PFSK-1 (cell line): ENCODE measurements around the gene LZTR1.

Experiments
- FOXP2 ChIP-seq: optimal IDR thresholded peaks from 2 replicates; pipeline ENCODE3; 2011; ENCODE audit warnings: borderline replicate concordance, control low read depth, inconsistent platforms; ENCODE audit not compliant: insufficient read depth; ENCODE audit errors: extremely low read length, extremely low read depth
- POLR2AphosphoS5 ChIP-seq: IDR thresholded peaks from 2 replicates; pipeline ENCODE4 v1.6.1; 2012; ENCODE audit warnings: low read depth, mild to moderate bottlenecking, control low read depth, low read length, moderate library complexity
- SIN3A ChIP-seq: IDR thresholded peaks from 2 replicates; pipeline ENCODE4 v1.6.1; 2012; ENCODE audit warnings: mild to moderate bottlenecking, low read length, moderate library complexity, borderline replicate concordance; ENCODE audit not compliant: insufficient read depth
- TAF1 ChIP-seq: IDR thresholded peaks from 2 replicates; pipeline ENCODE4 v1.6.1; 2012; ENCODE audit warnings: low read length, control low read depth, borderline replicate concordance; ENCODE audit not compliant: insufficient read depth
- TF ChIP-seq, protein P1 (sequence below), 2 experiments: IDR thresholded peaks; 2 replicates each; pipeline versions ENCODE4 v1.6.1 to v1.8.0; 2011 to 2012; ENCODE audit warnings: low read depth in 2 of 2, low read length in 2 of 2, control low read depth in 1 of 2, inconsistent platforms in 1 of 2, mild to moderate bottlenecking in 1 of 2, moderate library complexity in 1 of 2; ENCODE audit not compliant: insufficient read depth in 1 of 2

Gene LZTR1

DNA sequence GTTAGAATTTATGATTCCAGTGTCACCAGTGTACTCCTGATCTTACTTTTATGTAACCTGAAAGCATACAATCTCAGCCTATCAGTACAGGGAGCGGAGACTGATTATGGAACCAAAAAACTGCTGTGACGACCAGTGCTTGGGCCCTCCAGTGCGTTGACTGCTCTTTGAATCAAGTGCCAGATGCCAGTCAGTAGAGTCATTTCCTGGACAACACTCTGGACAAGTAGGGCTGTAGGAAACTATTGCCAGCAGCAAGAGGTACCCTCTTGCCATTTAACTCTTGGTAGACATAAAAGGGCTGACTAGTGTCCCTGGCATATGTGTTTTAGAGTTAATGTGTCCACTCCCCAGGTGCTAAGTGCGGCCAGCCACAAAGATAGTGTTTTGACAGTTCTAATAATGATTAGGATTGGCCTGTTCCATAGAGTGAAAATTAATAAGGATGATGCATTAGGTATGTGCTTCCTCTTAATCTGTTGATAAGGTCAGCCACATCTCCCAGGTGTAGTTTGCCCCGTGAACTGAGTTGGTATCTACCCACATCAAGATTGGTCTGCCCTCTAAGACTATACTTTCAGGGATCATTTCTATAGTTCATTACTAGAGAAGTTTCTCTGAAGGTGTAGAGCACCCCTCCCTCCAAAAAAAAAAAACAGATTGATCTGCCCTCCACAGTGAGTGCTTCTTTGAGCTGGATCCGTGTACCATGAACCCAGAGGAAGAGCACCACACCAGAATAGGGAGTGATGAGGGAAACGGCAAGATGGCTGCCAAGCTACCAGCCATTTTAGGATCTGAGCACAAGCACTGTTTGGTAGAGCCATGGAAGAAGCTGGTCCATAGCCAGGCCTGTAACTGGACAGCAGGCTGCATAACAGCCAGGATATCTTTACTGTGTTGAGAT lies 35.8 kb upstream of the LZTR1 start:
- TF ChIP-seq POLR2AphosphoS5 (no peak), TAF1 (no peak), FOXP2 (no peak), SIN3A (no peak)
- TF ChIP-seq, protein P1, sequence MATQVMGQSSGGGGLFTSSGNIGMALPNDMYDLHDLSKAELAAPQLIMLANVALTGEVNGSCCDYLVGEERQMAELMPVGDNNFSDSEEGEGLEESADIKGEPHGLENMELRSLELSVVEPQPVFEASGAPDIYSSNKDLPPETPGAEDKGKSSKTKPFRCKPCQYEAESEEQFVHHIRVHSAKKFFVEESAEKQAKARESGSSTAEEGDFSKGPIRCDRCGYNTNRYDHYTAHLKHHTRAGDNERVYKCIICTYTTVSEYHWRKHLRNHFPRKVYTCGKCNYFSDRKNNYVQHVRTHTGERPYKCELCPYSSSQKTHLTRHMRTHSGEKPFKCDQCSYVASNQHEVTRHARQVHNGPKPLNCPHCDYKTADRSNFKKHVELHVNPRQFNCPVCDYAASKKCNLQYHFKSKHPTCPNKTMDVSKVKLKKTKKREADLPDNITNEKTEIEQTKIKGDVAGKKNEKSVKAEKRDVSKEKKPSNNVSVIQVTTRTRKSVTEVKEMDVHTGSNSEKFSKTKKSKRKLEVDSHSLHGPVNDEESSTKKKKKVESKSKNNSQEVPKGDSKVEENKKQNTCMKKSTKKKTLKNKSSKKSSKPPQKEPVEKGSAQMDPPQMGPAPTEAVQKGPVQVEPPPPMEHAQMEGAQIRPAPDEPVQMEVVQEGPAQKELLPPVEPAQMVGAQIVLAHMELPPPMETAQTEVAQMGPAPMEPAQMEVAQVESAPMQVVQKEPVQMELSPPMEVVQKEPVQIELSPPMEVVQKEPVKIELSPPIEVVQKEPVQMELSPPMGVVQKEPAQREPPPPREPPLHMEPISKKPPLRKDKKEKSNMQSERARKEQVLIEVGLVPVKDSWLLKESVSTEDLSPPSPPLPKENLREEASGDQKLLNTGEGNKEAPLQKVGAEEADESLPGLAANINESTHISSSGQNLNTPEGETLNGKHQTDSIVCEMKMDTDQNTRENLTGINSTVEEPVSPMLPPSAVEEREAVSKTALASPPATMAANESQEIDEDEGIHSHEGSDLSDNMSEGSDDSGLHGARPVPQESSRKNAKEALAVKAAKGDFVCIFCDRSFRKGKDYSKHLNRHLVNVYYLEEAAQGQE (IDR thresholded peaks at IDR 0.05; ENCODE audit: insufficient read depth in 1 of 2, low read depth in 2 of 2, low read length in 2 of 2) = no peak

- TF ChIP-seq FOXP2 = no peak
- TF ChIP-seq TAF1 = no peak
- no peak for TF ChIP-seq SIN3A
- TF ChIP-seq, protein P1 (IDR thresholded peaks at IDR 0.05; ENCODE audit: insufficient read depth in 1 of 2, low read depth in 2 of 2, low read length in 2 of 2) = no peak
- no peak for TF ChIP-seq POLR2AphosphoS5
Measured at GRCh38 chr22:20946991-20947390, 35.1 kb upstream of the LZTR1 start.

GRCh38 chr22:20948450-20948849 lies 33.6 kb upstream of the LZTR1 start:
- no peak for TF ChIP-seq SIN3A
- TF ChIP-seq, protein P1 (IDR thresholded peaks at IDR 0.05; ENCODE audit: insufficient read depth in 1 of 2, low read depth in 2 of 2, low read length in 2 of 2) = no peak
- TF ChIP-seq POLR2AphosphoS5 = no peak
- no peak for TF ChIP-seq TAF1
- no peak for TF ChIP-seq FOXP2

DNA sequence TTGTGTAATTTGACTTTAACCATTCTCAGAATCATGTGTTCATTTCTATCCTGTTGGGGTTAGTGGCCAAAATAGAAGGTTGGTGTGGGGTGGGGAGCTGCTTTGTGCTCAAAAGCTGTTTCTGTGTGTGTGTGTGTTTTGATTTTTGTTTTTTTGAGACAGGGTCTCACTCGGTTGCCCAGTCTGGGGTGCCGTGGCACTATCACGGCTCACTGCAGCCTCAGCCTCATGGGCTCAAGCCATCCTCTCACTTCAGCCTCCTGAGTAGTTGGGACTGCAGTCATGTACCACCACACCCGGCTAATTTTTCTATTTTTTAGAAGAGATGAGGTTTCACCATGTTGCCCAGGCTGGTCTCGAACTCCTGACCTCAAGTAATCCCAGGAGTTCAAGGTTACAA lies 33.1 kb upstream of the LZTR1 start:
- TF ChIP-seq POLR2AphosphoS5 (no peak), FOXP2 (no peak), SIN3A (no peak), TAF1 (no peak)
- TF ChIP-seq, protein P1 (IDR thresholded peaks at IDR 0.05; ENCODE audit: insufficient read depth in 1 of 2, low read depth in 2 of 2, low read length in 2 of 2) = no peak

DNA sequence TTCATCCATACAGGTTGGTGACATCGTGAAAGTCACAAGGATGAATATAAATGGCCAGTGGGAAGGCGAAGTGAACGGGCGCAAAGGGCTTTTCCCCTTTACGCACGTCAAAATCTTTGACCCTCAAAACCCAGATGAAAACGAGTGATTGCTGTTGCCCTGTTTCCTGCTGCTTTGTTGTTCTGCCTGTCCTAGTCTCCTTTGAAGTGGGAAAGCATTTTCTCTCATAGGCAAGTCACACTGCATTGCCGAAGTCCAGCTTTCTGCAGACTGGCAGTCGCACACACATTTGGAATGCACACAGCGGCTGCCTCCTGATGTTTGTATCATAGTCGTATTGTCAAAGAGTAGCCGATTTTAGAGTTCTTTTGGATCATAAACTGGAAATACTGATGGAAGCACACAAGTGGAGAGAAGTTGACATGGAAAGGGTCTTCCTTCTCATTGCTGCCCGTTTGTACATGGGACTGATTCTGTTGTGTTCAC lies 32.4 kb upstream of the LZTR1 start:
- TF ChIP-seq, protein P1 (IDR thresholded peaks at IDR 0.05; ENCODE audit: insufficient read depth in 1 of 2, low read depth in 2 of 2, low read length in 2 of 2) = no peak
- TF ChIP-seq FOXP2 (no peak), SIN3A (no peak), POLR2AphosphoS5 (no peak), TAF1 (no peak)
